Measurements from ENCODE around the gene PAXIP1.

Gene PAXIP1

DNA sequence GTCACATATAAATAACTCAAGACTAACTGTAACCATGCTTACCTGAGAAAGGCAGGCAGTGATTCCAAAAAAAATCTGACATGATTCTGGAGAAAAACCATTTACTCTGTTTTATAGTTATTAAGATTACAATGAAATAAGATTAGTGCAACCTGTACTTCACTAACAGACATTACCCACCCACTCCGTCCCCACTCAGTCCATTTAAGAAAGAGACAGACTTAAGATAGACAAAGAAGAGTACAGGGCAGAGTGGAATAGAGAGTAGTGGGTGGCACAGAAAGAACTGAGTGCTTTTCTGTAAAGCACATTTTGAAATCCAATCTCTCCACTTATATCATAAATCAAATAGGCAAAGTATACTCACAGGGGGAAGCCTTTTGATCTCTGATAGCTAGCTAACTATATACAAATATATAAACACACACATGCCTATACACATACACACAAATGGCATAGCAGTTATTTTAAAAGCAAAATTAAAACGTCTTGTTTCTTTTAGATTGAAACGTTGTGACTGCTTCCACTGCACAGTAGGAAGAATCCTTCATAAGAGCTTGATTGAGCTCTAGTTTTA, 11.9 kb downstream of the PAXIP1 start:
- DNase-seq = peak; percentile 3

GRCh38 chr7:154987571-154987970, 15.4 kb downstream of the PAXIP1 start:
- no peak for DNase-seq

- no peak for DNase-seq
Measured at GRCh38 chr7:154986200-154986945, 16.6 kb downstream of the PAXIP1 start.

- no peak for DNase-seq
Measured at GRCh38 chr7:154985230-154985629, 17.7 kb downstream of the PAXIP1 start.

GRCh38 chr7:154984601-154985188, 18.2 kb downstream of the PAXIP1 start:
- DNase-seq = no peak

DNA sequence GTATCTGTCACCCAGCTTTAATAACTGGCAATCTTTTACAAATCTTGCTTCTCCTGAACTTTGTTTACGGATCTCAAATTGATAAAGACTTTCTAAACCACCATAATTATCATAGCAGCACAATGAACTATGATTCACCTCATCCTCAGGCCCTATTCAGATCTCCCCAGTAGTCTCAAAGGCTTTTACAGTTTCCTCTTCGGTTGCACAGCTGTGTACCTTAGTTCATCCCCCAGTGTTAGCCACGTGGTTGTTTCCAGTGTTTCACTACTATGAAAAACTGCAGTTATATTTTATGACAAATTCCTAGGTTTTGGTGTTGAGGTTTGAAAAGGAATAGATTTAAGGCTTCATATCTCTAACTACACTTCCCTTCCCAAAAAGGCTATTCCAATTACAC, 24.9 kb downstream of the PAXIP1 start:
- no peak for DNase-seq

DNA sequence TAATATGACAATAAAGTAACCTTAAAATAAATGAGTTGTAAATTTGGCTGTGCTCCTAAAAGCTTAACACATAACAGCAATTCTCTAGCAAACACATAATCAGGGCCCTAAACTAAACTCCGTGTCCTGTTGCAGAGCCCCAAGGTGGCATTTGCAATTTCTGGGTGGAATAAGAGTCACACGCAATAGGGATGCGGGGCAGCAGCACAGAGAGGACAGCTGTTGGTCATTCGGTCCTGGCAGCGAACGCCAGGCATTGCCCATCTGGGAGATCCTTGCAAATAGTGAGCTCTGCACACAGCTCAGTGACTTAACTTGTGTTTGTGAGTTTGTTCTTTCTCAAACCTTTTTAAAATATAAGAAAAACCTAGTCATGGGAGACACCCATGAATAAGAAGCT, 25.7 kb downstream of the PAXIP1 start:
- DNase-seq = no peak

- DNase-seq = no peak
Measured at GRCh38 chr7:154976844-154977243, 26.1 kb downstream of the PAXIP1 start.

- DNase-seq = no peak
Measured at GRCh38 chr7:154975984-154976383, 26.9 kb downstream of the PAXIP1 start.

- no peak for DNase-seq
Measured at GRCh38 chr7:154973381-154973780, 29.5 kb downstream of the PAXIP1 start.

- peak; percentile 13 for DNase-seq
Measured at GRCh38 chr7:154968336-154969001, 34.5 kb downstream of the PAXIP1 start.

DNA sequence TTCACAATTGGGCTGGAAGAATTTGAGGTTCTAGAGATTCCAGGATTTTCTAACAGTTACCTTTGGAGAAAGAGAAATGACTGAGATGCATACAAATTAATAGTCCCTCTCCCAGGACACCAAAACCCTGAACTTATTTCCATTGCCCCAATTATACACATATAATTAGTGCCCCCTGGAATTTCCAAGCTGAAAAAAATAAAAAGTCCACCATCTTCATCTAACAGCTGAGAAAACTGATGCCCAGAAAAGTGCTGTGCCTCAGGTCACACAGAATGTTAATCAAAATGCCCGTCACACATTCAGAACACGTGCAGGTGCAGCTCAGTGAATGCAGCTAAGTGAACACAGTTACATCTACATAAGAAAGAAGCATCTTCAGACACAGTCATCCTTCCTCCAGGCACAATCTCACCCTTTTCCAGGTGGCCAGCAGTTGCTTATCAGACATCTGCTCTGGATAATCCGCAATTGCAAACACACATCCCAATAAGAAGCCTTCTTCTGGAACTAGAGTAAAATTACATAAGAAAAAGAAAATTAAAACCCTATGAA, 35.4 kb downstream of the PAXIP1 start:
- no peak for DNase-seq

DNA sequence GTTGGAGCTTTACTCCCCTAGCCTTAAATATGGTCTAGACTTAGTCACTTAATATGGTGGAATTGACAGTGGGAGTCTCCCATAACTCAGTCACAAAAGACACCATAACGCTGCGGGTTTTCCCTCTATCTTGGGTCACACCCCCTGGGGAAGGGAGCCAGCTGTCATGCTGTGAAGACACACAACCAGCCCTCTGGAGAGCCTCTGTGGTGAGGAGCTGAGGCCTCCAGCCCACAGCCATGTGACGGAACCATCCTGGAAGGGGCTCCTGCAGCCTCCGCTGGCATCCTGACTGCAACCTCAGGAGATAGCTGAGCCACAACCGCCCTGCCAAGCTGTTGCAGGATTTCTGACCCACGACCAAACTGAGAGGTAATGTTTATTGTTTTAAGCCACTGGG, 37.9 kb downstream of the PAXIP1 start:
- no peak for DNase-seq

DNA sequence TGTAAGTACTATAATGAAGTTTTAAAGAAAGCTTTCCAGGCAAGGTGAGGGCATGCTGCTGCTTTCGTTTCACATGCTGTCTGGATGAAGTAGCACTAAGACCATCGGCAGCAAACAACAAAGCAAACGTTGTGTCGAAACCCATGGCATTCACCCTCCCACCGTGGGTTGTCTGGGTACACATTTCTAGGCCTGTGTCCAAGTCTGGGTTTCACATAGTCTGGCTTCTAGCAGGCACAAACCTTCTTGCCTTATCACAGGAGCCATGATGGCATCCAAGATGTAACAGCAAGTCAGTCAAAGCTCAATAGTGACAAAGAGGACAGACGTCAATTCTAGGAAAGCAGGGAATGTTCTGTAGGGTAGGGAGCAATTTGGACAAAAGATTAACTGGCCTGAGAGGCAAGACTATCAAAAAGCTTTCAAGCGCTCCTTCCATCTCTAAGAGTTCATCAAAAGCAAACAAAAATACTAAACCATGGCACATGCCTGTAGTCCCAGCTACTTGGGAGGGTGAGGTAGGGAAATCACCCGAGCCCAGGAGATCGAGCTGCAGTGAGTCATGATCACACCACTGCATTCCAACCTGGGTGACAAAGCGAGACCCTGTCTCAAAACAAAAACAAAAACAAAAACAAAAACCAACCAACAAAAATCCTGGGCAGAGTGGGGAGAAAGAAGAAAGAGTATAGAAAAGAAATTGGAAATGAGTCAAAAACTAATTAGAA, 42.7 kb downstream of the PAXIP1 start:
- no peak for DNase-seq

- no peak for DNase-seq
Measured at GRCh38 chr7:154956427-154956826, 46.5 kb downstream of the PAXIP1 start.

GRCh38 chr7:154953006-154953684, 49.8 kb downstream of the PAXIP1 start:
- DNase-seq = no peak

DNA sequence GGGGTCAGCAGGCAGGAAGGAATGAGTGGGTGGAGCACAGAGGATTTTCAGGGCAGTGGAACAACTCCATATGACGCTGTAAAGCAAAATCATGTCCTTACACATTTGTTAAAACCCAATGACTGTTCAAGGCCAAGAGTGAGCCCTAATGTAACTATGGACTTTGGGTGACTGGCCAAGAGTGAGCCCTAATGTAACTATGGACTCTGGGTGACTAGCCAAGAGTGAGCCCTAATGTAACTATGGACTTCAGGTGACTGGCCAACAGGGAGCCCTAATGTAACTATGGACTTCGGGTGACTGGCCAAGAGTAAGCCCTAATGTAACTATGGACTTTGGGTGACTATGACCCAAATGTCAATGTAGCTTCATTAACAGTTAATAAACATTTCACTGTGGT, 52.0 kb downstream of the PAXIP1 start:
- no peak for DNase-seq

DNA sequence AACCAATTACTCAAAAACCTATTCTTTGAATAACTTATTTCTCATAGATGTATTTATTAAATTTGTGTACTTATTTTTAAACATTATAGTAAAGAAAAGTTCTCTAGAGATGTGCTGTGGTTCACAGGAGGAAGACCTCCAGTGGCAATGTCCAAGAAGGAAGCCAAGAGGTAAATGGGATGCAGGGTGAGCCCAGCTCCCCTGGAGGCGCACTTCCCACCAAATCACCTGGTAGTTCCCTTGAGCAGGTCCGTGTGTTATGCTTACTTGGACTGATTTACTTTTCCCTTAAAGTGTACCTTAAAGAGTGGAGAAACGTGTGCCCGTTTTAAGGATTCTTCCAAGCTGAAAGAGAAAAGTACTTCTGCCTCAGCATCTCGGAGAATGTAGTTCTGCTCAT, 55.3 kb downstream of the PAXIP1 start:
- DNase-seq = no peak

- DNase-seq = no peak
Measured at GRCh38 chr7:154946166-154946565, 56.8 kb downstream of the PAXIP1 start.

- DNase-seq = no peak
Measured at GRCh38 chr7:154943906-154944305, 59.0 kb downstream of the PAXIP1 start.

DNA sequence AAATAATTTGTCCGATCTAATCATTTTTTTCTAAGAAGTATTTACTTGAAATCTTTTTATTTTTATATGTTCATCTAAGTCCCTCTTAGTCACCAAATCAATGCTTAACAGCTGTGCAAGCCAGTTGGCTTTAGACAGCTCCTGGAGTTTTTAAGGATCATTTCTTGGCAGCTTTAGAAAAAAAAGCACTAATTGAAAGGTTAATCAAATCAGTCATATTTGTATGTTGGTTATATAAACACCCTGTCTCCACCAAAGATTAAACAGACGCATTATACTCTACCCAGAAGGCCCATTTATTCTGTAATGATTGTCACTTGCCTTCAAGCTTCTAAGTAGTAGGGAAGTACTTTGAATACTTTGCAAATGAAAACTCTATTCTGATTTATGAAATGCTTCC, 60.2 kb downstream of the PAXIP1 start:
- no peak for DNase-seq

DNA sequence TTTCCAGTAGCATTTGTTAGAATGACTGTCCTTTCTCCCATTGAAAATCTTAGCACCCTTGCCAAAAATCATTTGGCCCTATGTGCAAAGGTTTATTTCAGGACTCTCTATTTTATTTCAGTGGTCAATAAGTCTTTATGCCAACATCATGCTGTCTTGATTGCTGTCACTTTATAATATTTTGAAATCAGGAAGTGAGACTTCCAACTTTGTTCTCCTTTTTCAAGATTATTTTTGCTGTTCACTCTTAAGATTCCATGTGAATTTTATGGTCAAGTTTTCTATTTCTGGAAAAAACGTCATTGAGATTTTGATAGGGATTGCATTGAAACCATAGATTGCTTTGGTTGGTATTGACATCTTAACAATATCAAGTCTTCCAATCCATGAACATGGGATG, 65.1 kb downstream of the PAXIP1 start:
- no peak for DNase-seq

All from NCI-H2171 treated with DMSO at 0.1 percent for 48 hours (cell line).